HAP-1 (cell line): Measurements from ENCODE around the gene EIF3L.
A peak's percentile ranks its signal among the peaks of the same experiment; 100 is the strongest.

Experiments
- DNase-seq, 2 experiments: peaks; one replicate each; pipeline ENCODE4 v3.0.0-alpha.2; 2016 to 2020; ENCODE audit warnings: low spot score in 2 of 2
- H3K27me3 ChIP-seq: fragments of 250-450 bp; sonication (Bioruptor Pico); 2 replicates; pipeline ENCODE4 v1.5.1; 2020; ENCODE audit warnings: low read depth, mild to moderate bottlenecking, moderate library complexity
- H3K36me3 ChIP-seq: fragments of 250-450 bp; sonication (Bioruptor Pico); replicated peaks from 2 replicates; pipeline ENCODE4 v1.5.1; 2020; ENCODE audit warnings: mild to moderate bottlenecking
- H3K4me1 ChIP-seq: fragments of 250-450 bp; sonication (Bioruptor Pico); 2 replicates; pipeline ENCODE4 v1.5.1; 2020; ENCODE audit warnings: mild to moderate bottlenecking
- H3K4me3 ChIP-seq: fragments of 250-450 bp; sonication (Bioruptor Pico); 2 replicates; pipeline ENCODE4 v1.5.1; 2020; ENCODE audit warnings: mild to moderate bottlenecking, moderate library complexity
- H3K9me3 ChIP-seq: fragments of 250-450 bp; sonication (Bioruptor Pico); 2 replicates; pipeline ENCODE4 v1.5.1; 2020; ENCODE audit warnings: mild to moderate bottlenecking, moderate library complexity
- in situ Hi-C: fragments of 300-500 bp; cut with MboI; formaldehyde crosslinking; loops from 3 replicates; pipeline ENCODE4 v1.14.3; 2020; ENCODE audit warnings: low sequenced_read_pairs, inconsistent platforms, mixed read lengths

EIF3L gene

DNA sequence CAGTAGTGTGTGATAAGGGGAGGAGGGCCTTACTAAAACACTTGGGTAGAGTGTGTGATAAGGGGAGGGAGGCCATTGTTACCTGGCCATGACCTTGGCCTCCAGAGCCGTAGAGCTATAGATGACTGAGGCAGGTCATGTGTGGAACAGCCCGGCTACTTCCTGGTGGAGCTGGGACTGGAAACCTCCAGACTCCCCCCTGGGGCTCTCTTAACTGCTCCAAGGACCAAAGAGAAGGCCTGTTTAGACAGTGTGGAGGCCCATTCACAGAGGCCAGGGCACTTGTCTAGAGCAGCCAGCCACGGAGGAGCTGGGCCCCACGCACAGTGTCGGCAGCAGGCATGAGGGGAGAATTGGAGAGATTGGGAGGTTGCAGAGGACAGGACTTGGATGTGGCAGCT is 44.4 kb downstream of the EIF3L start:
- in situ Hi-C loops, result loop anchor here (25.0 kb wide), 2 partner anchors 594 to 1381 kb away; partner anchors contain the start of gene FOXRED2
- Histone ChIP-seq H3K4me3 (no peak overlapping the region), H3K36me3 (peaks cover 38% of the 10 kb centered on the region), H3K4me1 (peaks cover 4% of the 10 kb centered on the region), H3K27me3 (no peaks in the 10 kb centered on the region), H3K9me3 (no peaks in the 10 kb centered on the region)
- no peak for DNase-seq

DNA sequence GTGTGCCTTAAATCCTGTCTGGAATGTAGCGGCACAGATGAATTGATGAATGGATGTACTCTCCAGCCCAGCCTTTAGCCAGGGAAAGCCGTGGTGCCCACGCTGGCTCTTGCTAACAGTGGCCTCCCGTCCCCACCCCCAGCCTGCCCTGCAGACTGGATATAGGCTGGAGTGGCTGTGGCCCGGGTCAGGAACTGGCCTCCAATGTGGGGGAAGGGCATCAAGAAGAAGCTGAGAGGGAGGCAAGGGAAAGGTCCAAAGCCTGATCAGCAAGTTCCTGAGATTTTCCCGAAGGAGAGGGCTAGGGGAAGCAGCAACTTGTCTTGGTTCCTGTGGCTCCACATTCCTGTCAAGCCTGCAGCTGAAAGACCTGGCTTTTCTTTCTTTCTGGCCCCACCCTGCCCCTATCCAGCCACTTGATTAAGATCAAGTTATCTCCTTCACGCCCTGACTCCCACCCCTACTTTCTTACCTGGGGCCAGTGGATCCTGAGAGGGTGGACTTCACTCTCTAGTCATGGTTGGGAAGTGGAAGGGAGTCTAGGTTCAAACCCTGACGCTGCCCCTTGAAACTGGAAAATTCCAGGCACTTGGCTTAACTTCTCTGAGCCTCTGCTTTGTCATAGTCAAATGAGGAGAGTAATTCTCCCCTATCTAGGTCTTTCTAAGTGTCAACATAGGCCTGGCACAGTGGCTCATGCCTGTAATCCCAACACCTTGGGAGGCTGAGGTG is 45.9 kb downstream of the EIF3L start:
- no peaks in the 10 kb centered on the region for H3K27me3 ChIP-seq
- H3K9me3 ChIP-seq, result no peaks in the 10 kb centered on the region
- H3K4me1 ChIP-seq, result peaks cover 4% of the 10 kb centered on the region
- peaks cover 22% of the 10 kb centered on the region for H3K36me3 ChIP-seq
- DNase-seq, result peak; percentile 26 to 60
- in situ Hi-C loops, result loop anchor here (25.0 kb wide), 2 partner anchors 592 to 1383 kb away; partner anchors contain the start of gene FOXRED2
- no peak overlapping the region for H3K4me3 ChIP-seq

DNA sequence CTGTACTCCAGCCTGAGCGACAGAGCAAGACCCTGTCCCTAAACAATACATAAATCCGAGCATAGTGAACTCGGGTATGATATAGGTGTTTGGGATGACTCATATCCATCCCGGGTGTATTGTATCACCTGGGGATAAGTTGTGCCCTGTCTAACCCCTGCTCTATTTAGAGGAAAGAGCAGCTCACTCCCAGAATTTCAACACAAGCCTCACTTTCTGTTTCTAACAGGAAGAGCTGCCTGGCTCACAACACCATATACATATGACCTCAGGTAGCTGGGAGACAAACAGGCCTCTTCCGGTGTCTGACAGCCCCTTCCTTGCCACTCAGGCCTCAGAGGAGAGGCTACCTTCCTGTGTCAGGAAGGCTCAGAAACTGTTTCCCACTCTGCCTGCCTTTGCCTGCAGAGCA is 47.0 kb downstream of the EIF3L start:
- Histone ChIP-seq H3K4me3 (no peak overlapping the region), H3K27me3 (no peaks in the 10 kb centered on the region), H3K9me3 (no peaks in the 10 kb centered on the region), H3K4me1 (peaks cover 4% of the 10 kb centered on the region), H3K36me3 (peaks cover 12% of the 10 kb centered on the region)
- DNase-seq, result no peak
- in situ Hi-C loops, result loop anchor here (25.0 kb wide), 2 partner anchors 591 to 1384 kb away; partner anchors contain the start of gene FOXRED2

DNA sequence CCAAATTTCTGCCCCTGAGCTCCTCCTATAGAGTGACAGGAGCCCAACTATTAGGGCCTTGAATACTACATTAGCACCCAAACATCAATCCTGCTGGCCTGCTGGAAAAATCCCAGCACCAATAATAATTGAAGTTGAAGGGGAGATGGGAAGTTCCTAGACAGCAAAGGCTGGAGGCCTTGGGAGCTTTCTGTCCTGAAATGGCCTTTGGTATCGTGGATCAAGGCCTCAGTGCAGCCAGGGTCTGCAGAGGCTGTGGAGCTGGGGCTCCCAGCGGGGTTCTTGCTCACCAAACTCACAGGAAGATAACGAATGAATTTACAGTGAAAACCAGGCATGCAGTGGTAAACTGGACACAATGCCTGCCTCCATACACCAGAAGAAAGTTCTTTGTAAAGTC is 47.7 kb downstream of the EIF3L start:
- Histone ChIP-seq H3K27me3 (no peaks in the 10 kb centered on the region), H3K4me3 (no peak overlapping the region), H3K36me3 (peaks cover 4% of the 10 kb centered on the region), H3K9me3 (no peaks in the 10 kb centered on the region), H3K4me1 (peaks cover 4% of the 10 kb centered on the region)
- in situ Hi-C loops, result loop anchor here (25.0 kb wide), 2 partner anchors 590 to 1385 kb away; partner anchors contain the start of gene FOXRED2
- DNase-seq, result no peak

DNA sequence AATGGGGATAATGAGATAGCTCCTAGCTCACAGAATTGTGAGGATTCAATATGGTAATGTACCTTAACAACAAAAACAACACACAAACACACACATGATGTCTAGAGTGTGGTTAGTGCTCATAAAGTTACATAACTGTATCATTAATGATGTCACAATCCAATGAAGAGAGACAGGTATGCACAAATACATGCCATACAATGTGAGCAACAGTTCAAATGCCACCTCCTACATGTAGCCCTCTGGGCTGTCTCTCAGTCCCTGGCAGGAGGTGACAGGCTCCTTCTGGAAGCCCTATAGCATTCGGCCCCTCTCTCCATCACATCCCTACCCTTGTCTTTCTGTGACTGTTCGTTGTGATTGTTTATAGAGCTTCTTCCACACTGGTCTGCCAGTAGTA is 48.6 kb downstream of the EIF3L start:
- peaks cover 4% of the 10 kb centered on the region for H3K4me1 ChIP-seq
- in situ Hi-C loops, result loop anchor here (25.0 kb wide), 2 partner anchors 589 to 1386 kb away; partner anchors contain the start of gene FOXRED2

DNA sequence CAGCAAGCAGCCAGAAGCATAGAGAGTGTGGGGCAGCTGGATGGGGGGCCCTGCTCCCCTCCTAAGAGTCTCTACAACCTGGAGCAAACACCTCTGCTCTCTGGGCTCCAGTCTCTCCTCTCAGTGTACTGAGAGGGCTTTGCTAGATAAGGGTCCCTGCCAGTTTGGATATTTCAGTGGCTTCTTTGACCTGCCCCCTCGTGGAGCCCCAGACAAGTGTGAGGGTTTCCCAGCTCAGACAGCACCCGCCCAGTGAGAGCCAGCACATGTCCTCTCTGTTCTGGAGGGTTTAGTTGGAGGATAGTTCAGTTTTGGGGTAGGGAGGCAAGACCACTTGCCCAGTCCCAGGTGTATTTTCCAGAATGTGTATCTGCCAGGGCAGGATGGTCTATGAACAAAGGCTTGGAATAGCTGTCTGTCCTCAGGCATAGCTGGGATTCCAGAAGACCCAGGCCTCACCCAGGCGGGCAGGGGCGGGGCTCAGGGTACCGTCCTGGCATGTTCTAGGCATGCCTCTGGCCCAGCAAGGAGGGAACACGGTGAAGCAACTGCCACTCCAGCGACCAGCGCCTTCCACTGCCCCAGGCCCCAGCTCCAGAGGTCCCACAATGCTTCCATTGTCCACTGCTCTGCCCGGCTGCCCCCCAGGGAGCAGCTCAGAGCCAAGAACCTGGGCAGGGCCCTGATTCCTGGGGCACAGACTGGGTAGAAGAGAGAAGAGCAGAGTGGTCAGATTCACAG is 49.4 kb downstream of the EIF3L start:
- peaks cover 4% of the 10 kb centered on the region for H3K4me1 ChIP-seq
- H3K9me3 ChIP-seq, result no peaks in the 10 kb centered on the region
- no peaks in the 10 kb centered on the region for H3K36me3 ChIP-seq
- no peak for DNase-seq
- H3K27me3 ChIP-seq, result no peaks in the 10 kb centered on the region
- H3K4me3 ChIP-seq, result no peak overlapping the region
- in situ Hi-C loops, result loop anchor here (25.0 kb wide), 2 partner anchors 589 to 1386 kb away; partner anchors contain the start of gene FOXRED2

More for the DNA sequence above, 48.6 kb downstream of the EIF3L start:
- Histone ChIP-seq H3K9me3 (no peaks in the 10 kb centered on the region), H3K27me3 (no peaks in the 10 kb centered on the region), H3K4me3 (no peak overlapping the region), H3K36me3 (no peaks in the 10 kb centered on the region)
- no peak for DNase-seq

GRCh38 chr22:37904572-37905533 is 55.6 kb downstream of the EIF3L start:
- H3K9me3 ChIP-seq, result no peaks in the 10 kb centered on the region
- H3K4me1 ChIP-seq, result peaks cover 10% of the 10 kb centered on the region
- peak overlapping the region; percentile 28; the same call in 1 of the 2 replicates for H3K4me3 ChIP-seq
- H3K27me3 ChIP-seq, result no peaks in the 10 kb centered on the region
- DNase-seq, result peak in 1 of 2 experiments; percentile 35
- in situ Hi-C loops, result no loop called here
- H3K36me3 ChIP-seq, result no peaks in the 10 kb centered on the region

GRCh38 chr22:37905534-37906363 is 56.5 kb downstream of the EIF3L start, which contains the start of gene MICALL1:
Gene MICALL1, plus strand, starts transcription at chr22:37906297. Its CDS starts 126 bp downstream, at chr22:37906423.
- DNase-seq, result peak; percentile 81 to 83
- Histone ChIP-seq H3K27me3 (no peaks in the 10 kb centered on the region), H3K36me3 (no peaks in the 10 kb centered on the region), H3K9me3 (no peaks in the 10 kb centered on the region), H3K4me3 (peak within 1 kb of the TSS; percentile 44), H3K4me1 (peaks cover 10% of the 10 kb centered on the region)
- in situ Hi-C loops, result no loop called here

DNA sequence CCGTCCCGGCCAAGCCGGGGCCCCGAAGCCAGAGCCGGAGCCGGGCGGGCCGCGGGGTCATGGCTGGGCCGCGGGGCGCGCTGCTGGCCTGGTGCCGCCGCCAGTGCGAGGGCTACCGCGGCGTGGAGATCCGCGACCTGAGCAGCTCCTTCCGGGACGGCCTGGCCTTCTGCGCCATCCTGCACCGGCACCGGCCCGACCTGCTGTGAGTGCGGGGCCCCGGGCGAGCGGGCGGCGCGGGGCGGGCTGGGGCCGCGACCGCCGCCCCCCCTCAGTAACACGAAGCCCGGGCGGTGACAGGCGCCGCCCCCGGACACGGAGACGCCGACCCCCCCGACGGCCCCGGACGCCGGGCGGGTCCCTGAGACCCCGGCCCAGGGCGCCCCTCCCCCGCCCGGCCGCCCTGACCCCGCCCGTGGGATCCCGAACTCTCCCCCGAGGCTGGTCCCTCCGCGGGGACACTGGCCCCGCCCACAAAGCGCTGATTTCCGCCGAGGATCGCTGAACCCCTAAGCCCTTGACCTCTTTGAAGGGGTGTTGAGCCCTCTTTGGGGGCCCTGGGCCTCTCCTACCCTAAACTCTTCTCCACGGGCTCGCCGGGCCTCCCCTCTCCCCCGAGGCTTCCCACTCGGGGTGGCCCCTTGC is 57.3 kb downstream of the EIF3L start:
- Histone ChIP-seq H3K36me3 (no peaks in the 10 kb centered on the region), H3K4me3 (peak overlapping the region; percentile 44), H3K4me1 (peaks cover 10% of the 10 kb centered on the region), H3K27me3 (no peaks in the 10 kb centered on the region), H3K9me3 (no peaks in the 10 kb centered on the region)
- in situ Hi-C loops, result no loop called here
- peak in 1 of 2 experiments; percentile 56 for DNase-seq

GRCh38 chr22:37907036-37907954 is 58.1 kb downstream of the EIF3L start:
- Histone ChIP-seq H3K36me3 (peaks cover 3% of the 10 kb centered on the region; the same call in 1 of the 2 replicates), H3K27me3 (no peaks in the 10 kb centered on the region), H3K9me3 (no peaks in the 10 kb centered on the region), H3K4me3 (peak overlapping the region; percentile 44), H3K4me1 (peaks cover 10% of the 10 kb centered on the region)
- in situ Hi-C loops, result no loop called here
- no peak for DNase-seq

- Histone ChIP-seq H3K36me3 (peaks cover 7% of the 10 kb centered on the region), H3K9me3 (no peaks in the 10 kb centered on the region), H3K4me1 (peaks cover 10% of the 10 kb centered on the region), H3K4me3 (no peak overlapping the region), H3K27me3 (no peaks in the 10 kb centered on the region)
- in situ Hi-C loops, result no loop called here
- DNase-seq, result no peak
Observed at GRCh38 chr22:37909766-37910165, 60.5 kb downstream of the EIF3L start.
